GM13976 (cell line): ENCODE data around the gene GALNT9.

Experiments used
- DNase-seq: peaks from one replicate; pipeline ENCODE4 v3.0.0; 2012; ENCODE audit warnings: low spot score
- in situ Hi-C: fragments of 300-500 bp; cut with MboI; formaldehyde crosslinking; loops from one replicate; pipeline ENCODE4 v1.12.0; 2022; ENCODE audit warnings: low sequenced_read_pairs, mixed read lengths, inconsistent platforms; ENCODE audit not compliant: unreplicated experiment
- TF ChIP-seq, protein P1 (sequence below): IDR thresholded peaks from 2 replicates; pipeline ENCODE4 v1.5.1; 2012; ENCODE audit warnings: borderline replicate concordance, mild to moderate bottlenecking; ENCODE audit not compliant: insufficient read depth; ENCODE audit errors: extremely low read depth, missing control alignments, control extremely low read depth

The GALNT9 gene

GRCh38 chr12:132312516-132312915 lies 16.9 kb downstream of the GALNT9 start:
- no peak for DNase-seq
- in situ Hi-C loops = no loop called here
- TF ChIP-seq, protein P1, sequence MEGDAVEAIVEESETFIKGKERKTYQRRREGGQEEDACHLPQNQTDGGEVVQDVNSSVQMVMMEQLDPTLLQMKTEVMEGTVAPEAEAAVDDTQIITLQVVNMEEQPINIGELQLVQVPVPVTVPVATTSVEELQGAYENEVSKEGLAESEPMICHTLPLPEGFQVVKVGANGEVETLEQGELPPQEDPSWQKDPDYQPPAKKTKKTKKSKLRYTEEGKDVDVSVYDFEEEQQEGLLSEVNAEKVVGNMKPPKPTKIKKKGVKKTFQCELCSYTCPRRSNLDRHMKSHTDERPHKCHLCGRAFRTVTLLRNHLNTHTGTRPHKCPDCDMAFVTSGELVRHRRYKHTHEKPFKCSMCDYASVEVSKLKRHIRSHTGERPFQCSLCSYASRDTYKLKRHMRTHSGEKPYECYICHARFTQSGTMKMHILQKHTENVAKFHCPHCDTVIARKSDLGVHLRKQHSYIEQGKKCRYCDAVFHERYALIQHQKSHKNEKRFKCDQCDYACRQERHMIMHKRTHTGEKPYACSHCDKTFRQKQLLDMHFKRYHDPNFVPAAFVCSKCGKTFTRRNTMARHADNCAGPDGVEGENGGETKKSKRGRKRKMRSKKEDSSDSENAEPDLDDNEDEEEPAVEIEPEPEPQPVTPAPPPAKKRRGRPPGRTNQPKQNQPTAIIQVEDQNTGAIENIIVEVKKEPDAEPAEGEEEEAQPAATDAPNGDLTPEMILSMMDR = no peak

DNA sequence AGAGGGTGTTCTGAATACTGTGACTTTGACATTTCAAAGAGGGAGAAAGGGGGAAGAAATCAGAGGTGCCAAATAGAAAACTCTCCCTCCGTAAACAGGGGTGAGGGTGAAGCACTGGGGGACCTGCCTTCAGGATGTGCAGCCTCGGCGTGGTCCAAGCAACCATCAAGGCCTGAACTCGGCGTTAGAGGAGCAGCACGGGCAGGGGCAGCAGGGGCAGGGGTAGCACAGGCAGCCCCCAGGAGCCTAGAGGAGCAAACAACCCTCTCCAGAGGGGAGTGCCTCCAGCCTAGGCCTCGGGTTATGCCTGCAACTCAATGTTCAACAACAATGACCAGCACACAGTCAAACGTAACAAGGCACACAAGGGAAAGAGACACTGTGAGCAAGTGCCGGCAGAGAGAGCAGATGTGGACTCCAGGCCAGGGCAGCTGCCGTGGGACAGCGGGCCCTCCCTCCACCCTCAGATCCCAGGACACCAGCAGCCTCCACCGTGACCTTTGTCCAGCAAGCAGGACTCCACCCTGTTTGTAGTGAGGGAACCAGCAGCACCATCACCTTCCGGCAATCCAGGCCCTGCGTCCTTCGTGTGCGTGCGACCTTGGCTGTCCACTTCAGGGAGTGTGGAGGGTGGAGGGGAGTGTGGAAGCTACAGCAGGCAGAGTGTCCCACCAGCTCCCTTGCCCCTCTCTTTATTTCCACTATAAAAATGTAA lies 18.0 kb downstream of the GALNT9 start:
- no peak for DNase-seq
- in situ Hi-C loops = no loop called here

DNA sequence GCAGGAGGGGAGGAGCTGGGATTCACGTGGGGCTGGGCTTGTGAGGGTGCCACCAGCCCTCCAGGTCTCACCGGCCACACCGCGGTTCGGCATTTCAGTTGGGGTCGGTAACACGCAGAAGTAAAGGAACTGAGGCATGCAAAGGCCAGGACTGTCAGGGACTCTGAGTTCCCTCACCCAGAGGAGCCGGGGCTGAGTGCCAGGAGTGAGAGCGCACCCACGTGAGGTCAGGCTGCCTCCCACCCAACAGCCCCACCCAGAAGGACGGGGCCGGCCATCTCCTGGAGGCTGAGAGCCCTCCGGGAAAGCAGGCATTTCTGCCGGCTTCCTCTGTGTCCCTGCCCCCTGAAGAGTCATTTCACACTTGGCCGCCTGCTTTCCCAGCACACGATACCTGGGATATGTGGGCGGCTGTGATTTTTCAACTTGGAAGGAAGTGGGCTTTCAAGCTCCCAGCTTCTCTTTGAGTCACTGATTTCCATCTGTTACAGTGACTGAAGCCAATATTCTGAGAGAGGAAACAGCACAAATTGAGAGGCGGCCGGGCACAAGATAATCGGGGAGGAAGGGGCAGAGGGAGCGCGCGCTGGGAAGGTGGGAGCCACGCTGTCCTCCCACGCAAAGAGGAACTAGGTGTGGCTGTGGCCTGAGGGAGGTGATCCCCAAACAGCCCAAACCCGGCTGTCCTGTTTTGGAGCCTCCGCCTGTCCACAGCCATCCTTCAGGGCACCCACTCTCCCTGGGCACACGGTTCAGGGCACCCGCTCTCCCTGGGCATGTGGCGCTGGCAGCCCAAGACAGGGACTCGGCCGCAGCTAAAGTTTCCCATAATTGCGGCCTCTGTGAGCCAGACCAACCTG lies 19.0 kb downstream of the GALNT9 start:
- in situ Hi-C loops = no loop called here
- TF ChIP-seq, protein P1 = no peak
- no peak for DNase-seq

More for the DNA sequence above, 18.0 kb downstream of the GALNT9 start:
- TF ChIP-seq, protein P1 = no peak

DNA sequence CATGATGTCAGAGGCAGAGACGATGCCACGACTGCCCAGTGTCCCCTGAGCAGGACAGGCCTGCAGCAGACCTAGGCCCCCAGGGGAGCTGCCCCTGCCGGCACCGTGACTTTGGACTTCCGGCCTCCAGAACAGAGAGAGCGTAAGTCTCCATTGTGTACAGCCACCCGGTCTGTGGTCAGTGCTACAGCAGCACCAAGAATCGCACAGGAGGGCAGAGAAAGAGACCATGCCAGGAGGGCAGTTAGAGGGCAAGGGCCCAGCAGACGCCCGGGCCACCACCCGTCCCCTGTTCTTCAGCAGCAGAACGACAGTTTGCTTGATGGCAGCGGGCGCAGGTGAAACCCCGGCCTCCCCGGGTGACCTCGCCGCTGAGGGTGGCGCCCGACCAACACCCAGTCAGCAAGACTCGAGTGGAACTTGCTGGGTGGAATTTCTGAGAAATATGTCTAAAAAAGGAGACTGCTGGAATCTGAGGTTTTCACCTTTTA lies 19.7 kb downstream of the GALNT9 start:
- in situ Hi-C loops = no loop called here
- TF ChIP-seq, protein P1 = no peak
- no peak for DNase-seq

DNA sequence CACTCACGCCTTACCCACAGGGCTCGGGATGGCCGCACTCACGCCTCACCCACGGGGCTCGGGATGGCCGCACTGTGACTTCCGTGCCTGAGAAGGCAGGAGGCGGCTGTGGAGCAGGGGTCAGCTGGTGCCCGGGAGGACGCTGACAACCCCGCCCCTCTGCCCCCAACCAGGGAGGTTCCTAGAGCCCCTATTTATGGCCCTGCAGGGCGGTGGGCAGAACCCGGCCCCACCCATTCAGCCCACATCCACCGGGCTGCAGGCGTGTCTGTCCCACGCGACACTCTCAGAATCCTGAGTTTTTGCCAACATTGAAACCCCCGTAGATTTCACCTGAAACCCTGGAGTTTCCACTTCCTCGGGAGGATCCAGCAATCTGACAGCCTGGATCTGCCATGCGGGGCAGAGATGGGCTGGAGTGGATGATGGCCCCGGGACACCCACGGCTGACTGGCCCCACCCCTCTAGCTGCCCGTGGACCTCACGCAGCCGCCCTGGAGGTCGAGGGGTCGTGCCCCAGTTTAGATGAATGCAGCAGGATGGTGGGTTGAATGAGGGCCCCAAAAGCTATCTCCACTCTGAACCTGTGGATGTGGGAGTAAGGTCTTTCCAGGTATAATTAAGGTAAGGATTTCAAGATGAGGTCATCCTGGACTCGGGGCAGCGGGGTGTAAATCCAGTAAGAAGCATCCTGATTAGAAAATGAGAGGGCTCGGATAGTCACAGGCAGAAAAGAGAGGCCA lies 20.4 kb downstream of the GALNT9 start:
- DNase-seq = no peak
- in situ Hi-C loops = no loop called here
- TF ChIP-seq, protein P1 = no peak
